Keratinocyte (primary cell): ENCODE results near the gene OPN1SW. TPM values are rescaled to one million over a fixed set of nuclear protein-coding genes. Genes with fewer than 3 reads are reported as not detected.

Experiments
- DNase-seq: peaks from one replicate; pipeline ENCODE4 v3.0.0-alpha.2; 2011; ENCODE audit warnings: low read depth, missing footprints, low spot score
- FAIRE-seq: peaks from 2 replicates; lab custom pipeline; 2011; peaks lifted over from hg19 to GRCh38; lab: Jason Lieb, UNC
- H2AFZ ChIP-seq: 2 replicates; pipeline ENCODE4 v1.6.0; 2012; ENCODE audit warnings: low read length, control low read depth, inconsistent platforms; ENCODE audit not compliant: control insufficient read depth
- H3K27ac ChIP-seq: 2 replicates; pipeline ENCODE4 v1.5.1; 2011; ENCODE audit warnings: low read length; ENCODE audit not compliant: control insufficient read depth, insufficient read depth
- H3K27me3 ChIP-seq: 3 replicates; pipeline ENCODE4 v1.6.0; 2011; ENCODE audit warnings: low read length; ENCODE audit not compliant: control insufficient read depth, insufficient read depth; ENCODE audit errors: extremely low read depth
- H3K36me3 ChIP-seq, 2 experiments: 2 replicates in 1 of 2; 3 replicates in 1 of 2; pipeline ENCODE4 v1.5.1; 2011; ENCODE audit warnings: low read length in 2 of 2, mild to moderate bottlenecking in 1 of 2; ENCODE audit not compliant: control insufficient read depth in 2 of 2, insufficient read depth in 2 of 2; ENCODE audit errors: extremely low read depth in 1 of 2
- H3K4me1 ChIP-seq: 3 replicates; pipeline ENCODE4 v1.5.1; 2011; ENCODE audit warnings: low read length; ENCODE audit not compliant: control insufficient read depth, insufficient read depth; ENCODE audit errors: extremely low read depth
- H3K4me2 ChIP-seq: 3 replicates; pipeline ENCODE4 v1.6.0; 2011; ENCODE audit warnings: low read depth, low read length; ENCODE audit not compliant: control insufficient read depth, insufficient read depth; ENCODE audit errors: extremely low read depth
- H3K4me3 ChIP-seq, 3 experiments: fragments of 200-600 bp in 1 of 3; sonication (generic) in 1 of 3; 2 replicates in 2 of 3; 3 replicates in 1 of 3; pipeline ENCODE4 v1.5.1; 2011 to 2016; ENCODE audit warnings: low read length in 3 of 3, mild to moderate bottlenecking in 3 of 3, control low read depth in 2 of 3, inconsistent platforms in 1 of 3, low read depth in 1 of 3, mixed read lengths in 1 of 3, mixed run types in 1 of 3, moderate library complexity in 1 of 3; ENCODE audit not compliant: control insufficient read depth in 2 of 3, insufficient read depth in 2 of 3; ENCODE audit errors: extremely low read depth in 1 of 3
- H3K79me2 ChIP-seq: 2 replicates; pipeline ENCODE4 v1.6.0; 2012; ENCODE audit warnings: low read length; ENCODE audit not compliant: control insufficient read depth, insufficient read depth
- H3K9ac ChIP-seq: 3 replicates; pipeline ENCODE4 v1.6.0; 2011; ENCODE audit warnings: low read length; ENCODE audit not compliant: control insufficient read depth, insufficient read depth; ENCODE audit errors: extremely low read depth
- H3K9me1 ChIP-seq: 3 replicates; pipeline ENCODE4 v1.6.0; 2011; ENCODE audit warnings: low read length; ENCODE audit not compliant: control insufficient read depth, insufficient read depth; ENCODE audit errors: extremely low read depth
- H3K9me3 ChIP-seq: 2 replicates; pipeline ENCODE4 v1.5.1; 2012; ENCODE audit warnings: low read depth, low read length; ENCODE audit not compliant: control insufficient read depth
- H4K20me1 ChIP-seq: 3 replicates; pipeline ENCODE4 v1.6.0; 2011; ENCODE audit warnings: low read length; ENCODE audit not compliant: control insufficient read depth, insufficient read depth; ENCODE audit errors: extremely low read depth
- CTCF ChIP-seq, 3 experiments: IDR thresholded peaks in 1 of 3; conservative IDR thresholded peaks in 1 of 3; optimal IDR thresholded peaks in 1 of 3; 2 replicates in 2 of 3; 3 replicates in 1 of 3; pipeline versions ENCODE3 to v1.5.1; 2011; ENCODE audit warnings: low read length in 3 of 3, mild to moderate bottlenecking in 3 of 3, moderate library complexity in 2 of 3, control low read depth in 1 of 3, inconsistent platforms in 1 of 3; ENCODE audit not compliant: insufficient read depth in 2 of 3; ENCODE audit errors: extremely low read depth in 1 of 3
- EZH2 ChIP-seq: IDR thresholded peaks from one replicate; pipeline ENCODE4 v1.6.1; 2012; ENCODE audit warnings: inconsistent platforms, mild to moderate bottlenecking, low read length, moderate library complexity
- dilution Hi-C: fragments of 300-500 bp; cut with MboI; formaldehyde crosslinking; loops from one replicate; pipeline ENCODE4 v1.7.0; 2020; ENCODE audit warnings: low sequenced_read_pairs; ENCODE audit not compliant: extremely low pct_ligation_motif_present
- polyA plus RNA-seq, 5 experiments: library from polyadenylated mRNA; depleted of rRNA in 3 of 5; stranded (reverse) in 3 of 5; stranded (forward) in 1 of 5; unstranded in 1 of 5; fragments of >200 nt; gene quantifications; 1 replicate in 1 of 5; 2 replicates in 3 of 5; 3 replicates in 1 of 5; pipeline versions ENCODE4 v1.2.1 to v1.2.3, GENCODE V29; 2011 to 2012; ENCODE audit warnings: missing spikeins in 2 of 5, low read depth in 1 of 5, low replicate concordance in 1 of 5

The OPN1SW gene
- polyA plus RNA-seq, 1 donor (not counting 4 experiments of a cell fraction or from before 2014, with no cell fraction given): not detected

- Histone ChIP-seq H3K27ac (no peak overlapping the region), H3K27me3 (peaks cover 3% of the 10 kb centered on the region), H3K4me1 (no peaks in the 10 kb centered on the region), H3K9ac (no peak overlapping the region), H4K20me1 (no peaks in the 10 kb centered on the region), H3K4me2 (no peak overlapping the region), H3K79me2 (no peaks in the 10 kb centered on the region), H3K9me3 (no peaks in the 10 kb centered on the region), H2AFZ (no peak overlapping the region), H3K4me3 (no peak overlapping the region), H3K36me3 (no peaks in the 10 kb centered on the region), H3K9me1 (no peaks in the 10 kb centered on the region)
- no peak for DNase-seq
- dilution Hi-C loops: no loop called here
- FAIRE-seq: no peak
- TF ChIP-seq CTCF (optimal IDR thresholded peaks at IDR 0.05 in 1 of 3, IDR thresholded peaks at IDR 0.05 in 1 of 3, conservative IDR thresholded peaks at IDR 0.05 in 1 of 3; ENCODE audit: extremely low read depth in 1 of 3, insufficient read depth in 2 of 3, low read length in 3 of 3) (no peak), EZH2 (no peak)
Measured at GRCh38 chr7:128811631-128812430, 36.2 kb upstream of the OPN1SW start.

GRCh38 chr7:128810997-128811396, 35.4 kb upstream of the OPN1SW start:
- H3K79me2 ChIP-seq: no peaks in the 10 kb centered on the region
- TF ChIP-seq EZH2 (no peak), CTCF (optimal IDR thresholded peaks at IDR 0.05 in 1 of 3, IDR thresholded peaks at IDR 0.05 in 1 of 3, conservative IDR thresholded peaks at IDR 0.05 in 1 of 3; ENCODE audit: extremely low read depth in 1 of 3, insufficient read depth in 2 of 3, low read length in 3 of 3) (no peak)
- H3K9me1 ChIP-seq: no peaks in the 10 kb centered on the region
- no peak for FAIRE-seq
- no peak overlapping the region for H2AFZ ChIP-seq
- dilution Hi-C loops: no loop called here
- H3K9me3 ChIP-seq: no peaks in the 10 kb centered on the region
- H3K27ac ChIP-seq: no peak overlapping the region
- H3K27me3 ChIP-seq: peaks cover 3% of the 10 kb centered on the region
- H3K4me2 ChIP-seq: no peak overlapping the region
- H3K4me3 ChIP-seq: no peak overlapping the region
- no peak for DNase-seq
- H3K4me1 ChIP-seq: no peaks in the 10 kb centered on the region
- H3K9ac ChIP-seq: no peak overlapping the region
- H4K20me1 ChIP-seq: no peaks in the 10 kb centered on the region
- no peaks in the 10 kb centered on the region for H3K36me3 ChIP-seq
